Erythroblast (primary cell): ENCODE data around the gene DMD.

Source experiments
- GATA1 ChIP-seq: IDR thresholded peaks from 2 replicates; pipeline ENCODE4 v1.6.1; 2011; ENCODE audit warnings: low read depth, mild to moderate bottlenecking, control low read depth, low read length, moderate library complexity
- POLR2A ChIP-seq: IDR thresholded peaks from 2 replicates; pipeline ENCODE4 v1.6.1; 2011; ENCODE audit warnings: mild to moderate bottlenecking, low read length

- no peak for TF ChIP-seq GATA1
- no peak for TF ChIP-seq POLR2A
Observed at GRCh38 chrX:31114858-31115257, 2096.5 kb downstream of the DMD start.
